ENCODE measurements around the gene DUSP28.

The DUSP28 gene

GRCh38 chr2:240589375-240589774 is 29.2 kb downstream of the DUSP28 start:
- DNase-seq (ENCODE audit: low read depth), result no peak
- H3K4me3 ChIP-seq (ENCODE audit: low read depth, low read length), result no peak overlapping the region
- TF ChIP-seq CTCF (IDR thresholded peaks at IDR 0.05; ENCODE audit: low read depth, low read length, missing control alignments), result no peak

- no peak for DNase-seq (ENCODE audit: low read depth)
- H3K4me3 ChIP-seq (ENCODE audit: low read depth, low read length), result no peak overlapping the region
- TF ChIP-seq CTCF (IDR thresholded peaks at IDR 0.05; ENCODE audit: low read depth, low read length, missing control alignments), result no peak
Measured at GRCh38 chr2:240589850-240590525, 29.8 kb downstream of the DUSP28 start.

- no peak for TF ChIP-seq CTCF (IDR thresholded peaks at IDR 0.05; ENCODE audit: low read depth, low read length, missing control alignments)
- DNase-seq (ENCODE audit: low read depth), result no peak
- H3K4me3 ChIP-seq (ENCODE audit: low read depth, low read length), result no peak overlapping the region
Measured at GRCh38 chr2:240590681-240591111, 30.5 kb downstream of the DUSP28 start.

GRCh38 chr2:240591226-240591625 is 31.1 kb downstream of the DUSP28 start:
- no peak for DNase-seq (ENCODE audit: low read depth)
- no peak for TF ChIP-seq CTCF (IDR thresholded peaks at IDR 0.05; ENCODE audit: low read depth, low read length, missing control alignments)
- no peak overlapping the region for H3K4me3 ChIP-seq (ENCODE audit: low read depth, low read length)

- DNase-seq (ENCODE audit: low read depth), result no peak
- H3K4me3 ChIP-seq (ENCODE audit: low read depth, low read length), result no peak overlapping the region
- TF ChIP-seq CTCF (IDR thresholded peaks at IDR 0.05; ENCODE audit: low read depth, low read length, missing control alignments), result no peak
Measured at GRCh38 chr2:240591784-240592183, 31.6 kb downstream of the DUSP28 start.

- DNase-seq (ENCODE audit: low read depth), result no peak
- no peak for TF ChIP-seq CTCF (IDR thresholded peaks at IDR 0.05; ENCODE audit: low read depth, low read length, missing control alignments)
- H3K4me3 ChIP-seq (ENCODE audit: low read depth, low read length), result no peak overlapping the region
Measured at GRCh38 chr2:240593026-240593702, 33.0 kb downstream of the DUSP28 start.

Measured in GM12864 (cell line).